ENCODE results near the gene CHGA. TPM values are rescaled to one million over a fixed set of nuclear protein-coding genes. Genes with fewer than 3 reads are reported as not detected.

Gene CHGA
- polyA plus RNA-seq, 3 donors from 2014 or later, result 0.63 TPM; not detected in 2

GRCh38 chr14:92946847-92947545, 24.0 kb downstream of the CHGA start:
- Mint-ChIP-seq H3K4me1 (peaks cover 3 to 4% of the 10 kb centered on the region in 2 donors), H3K4me3 (no peak overlapping the region), H3K36me3 (peaks cover 3 to 23% (median 10%) of the 10 kb centered on the region in 3 donors), H3K27me3 (ENCODE audit: low read depth in 3 of 3) (peaks cover 0 to 7% (median 0%) of the 10 kb centered on the region in 3 donors), H3K27ac (no peak overlapping the region), H3K9me3 (no peaks in the 10 kb centered on the region)
- no peak for DNase-seq

- Mint-ChIP-seq H3K36me3 (peaks cover 3 to 25% (median 10%) of the 10 kb centered on the region in 3 donors), H3K9me3 (no peaks in the 10 kb centered on the region), H3K4me3 (no peak overlapping the region), H3K27ac (no peak overlapping the region), H3K4me1 (peaks cover 5 to 7% of the 10 kb centered on the region in 2 donors), H3K27me3 (ENCODE audit: low read depth in 3 of 3) (peaks cover 0 to 5% (median 4%) of the 10 kb centered on the region in 3 donors)
- DNase-seq, result no peak
Observed at GRCh38 chr14:92948647-92949046, 25.7 kb downstream of the CHGA start.

GRCh38 chr14:92949496-92950192, 26.7 kb downstream of the CHGA start:
- H3K36me3 Mint-ChIP-seq, result peaks cover 3 to 19% (median 6%) of the 10 kb centered on the region in 3 donors
- no peak for DNase-seq
- H3K27ac Mint-ChIP-seq, result no peak overlapping the region
- no peak overlapping the region for H3K4me3 Mint-ChIP-seq
- no peaks in the 10 kb centered on the region for H3K9me3 Mint-ChIP-seq
- peaks cover 5 to 7% of the 10 kb centered on the region in 2 donors for H3K4me1 Mint-ChIP-seq
- H3K27me3 Mint-ChIP-seq (ENCODE audit: low read depth in 3 of 3), result peaks cover 0 to 4% (median 3%) of the 10 kb centered on the region in 3 donors

- Mint-ChIP-seq H3K4me1 (peaks cover 5 to 7% of the 10 kb centered on the region in 2 donors), H3K9me3 (no peaks in the 10 kb centered on the region), H3K4me3 (no peak overlapping the region), H3K36me3 (peaks cover 3 to 19% (median 5%) of the 10 kb centered on the region in 3 donors), H3K27ac (no peak overlapping the region), H3K27me3 (ENCODE audit: low read depth in 3 of 3) (peaks cover 0 to 4% (median 3%) of the 10 kb centered on the region in 3 donors)
- DNase-seq, result no peak
Observed at GRCh38 chr14:92950193-92950540, 27.2 kb downstream of the CHGA start.

- H3K9me3 Mint-ChIP-seq, result no peaks in the 10 kb centered on the region
- H3K36me3 Mint-ChIP-seq, result peaks cover 3 to 19% (median 5%) of the 10 kb centered on the region in 3 donors
- no peak overlapping the region for H3K27ac Mint-ChIP-seq
- H3K4me3 Mint-ChIP-seq, result no peak overlapping the region
- H3K27me3 Mint-ChIP-seq (ENCODE audit: low read depth in 3 of 3), result peaks cover 0 to 4% (median 3%) of the 10 kb centered on the region in 3 donors
- DNase-seq, result no peak
- H3K4me1 Mint-ChIP-seq, result peaks cover 5 to 7% of the 10 kb centered on the region in 2 donors
Observed at GRCh38 chr14:92950773-92951172, 27.8 kb downstream of the CHGA start.

GRCh38 chr14:92951261-92951660, 28.3 kb downstream of the CHGA start:
- H3K27me3 Mint-ChIP-seq (ENCODE audit: low read depth in 3 of 3), result peaks cover 0 to 4% (median 3%) of the 10 kb centered on the region in 3 donors
- peaks cover 5 to 7% of the 10 kb centered on the region in 2 donors for H3K4me1 Mint-ChIP-seq
- H3K36me3 Mint-ChIP-seq, result peaks cover 3 to 20% (median 5%) of the 10 kb centered on the region in 3 donors
- no peaks in the 10 kb centered on the region for H3K9me3 Mint-ChIP-seq
- DNase-seq, result no peak
- H3K27ac Mint-ChIP-seq, result no peak overlapping the region
- H3K4me3 Mint-ChIP-seq, result no peak overlapping the region

GRCh38 chr14:92951912-92952471, 29.0 kb downstream of the CHGA start:
- H3K27ac Mint-ChIP-seq, result peak overlapping the region in 1 of 6 donors; percentile 58
- peaks cover 0 to 4% (median 1%) of the 10 kb centered on the region in 3 donors for H3K27me3 Mint-ChIP-seq (ENCODE audit: low read depth in 3 of 3)
- H3K4me1 Mint-ChIP-seq, result peaks cover 5 to 7% of the 10 kb centered on the region in 2 donors
- H3K9me3 Mint-ChIP-seq, result no peaks in the 10 kb centered on the region
- H3K4me3 Mint-ChIP-seq, result no peak overlapping the region
- peak; percentile 69 to 78 (median 73) for DNase-seq
- peaks cover 3 to 21% (median 5%) of the 10 kb centered on the region in 3 donors for H3K36me3 Mint-ChIP-seq

GRCh38 chr14:92952481-92953298, 29.7 kb downstream of the CHGA start:
- H3K27ac Mint-ChIP-seq, result no peak overlapping the region
- no peak for DNase-seq
- peaks cover 5 to 7% of the 10 kb centered on the region in 2 donors for H3K4me1 Mint-ChIP-seq
- no peaks in the 10 kb centered on the region for H3K9me3 Mint-ChIP-seq
- no peak overlapping the region for H3K4me3 Mint-ChIP-seq
- H3K27me3 Mint-ChIP-seq (ENCODE audit: low read depth in 3 of 3), result peaks cover 0 to 4% (median 1%) of the 10 kb centered on the region in 3 donors
- peaks cover 3 to 20% (median 3%) of the 10 kb centered on the region in 3 donors for H3K36me3 Mint-ChIP-seq

- no peak for DNase-seq
- Mint-ChIP-seq H3K36me3 (peaks cover 0 to 17% (median 0%) of the 10 kb centered on the region in 3 donors), H3K4me3 (no peak overlapping the region), H3K27me3 (ENCODE audit: low read depth in 3 of 3) (peaks cover 0 to 4% (median 1%) of the 10 kb centered on the region in 3 donors), H3K9me3 (no peaks in the 10 kb centered on the region), H3K4me1 (peaks cover 5 to 7% of the 10 kb centered on the region in 2 donors), H3K27ac (no peak overlapping the region)
Observed at GRCh38 chr14:92953526-92953925, 30.6 kb downstream of the CHGA start.

GRCh38 chr14:92954933-92955332, 32.0 kb downstream of the CHGA start:
- Mint-ChIP-seq H3K27ac (peak overlapping the region in 3 of 6 donors; percentile 39 to 51 (median 46)), H3K27me3 (ENCODE audit: low read depth in 3 of 3) (peaks cover 0 to 4% (median 2%) of the 10 kb centered on the region in 3 donors), H3K9me3 (no peaks in the 10 kb centered on the region), H3K4me1 (peaks cover 5 to 7% of the 10 kb centered on the region in 2 donors), H3K4me3 (no peak overlapping the region), H3K36me3 (peaks cover 0 to 17% (median 0%) of the 10 kb centered on the region in 3 donors)
- DNase-seq, result no peak

- H3K27ac Mint-ChIP-seq, result peak overlapping the region in 2 of 6 donors; percentile 34 to 46
- H3K36me3 Mint-ChIP-seq, result peaks cover 0 to 17% (median 0%) of the 10 kb centered on the region in 3 donors
- no peak overlapping the region for H3K4me3 Mint-ChIP-seq
- no peak for DNase-seq
- peaks cover 0 to 4% (median 2%) of the 10 kb centered on the region in 3 donors for H3K27me3 Mint-ChIP-seq (ENCODE audit: low read depth in 3 of 3)
- peaks cover 5 to 7% of the 10 kb centered on the region in 2 donors for H3K4me1 Mint-ChIP-seq
- H3K9me3 Mint-ChIP-seq, result no peaks in the 10 kb centered on the region
Observed at GRCh38 chr14:92955381-92955780, 32.4 kb downstream of the CHGA start.

GRCh38 chr14:92956961-92957360, 34.0 kb downstream of the CHGA start:
- no peak overlapping the region for H3K4me3 Mint-ChIP-seq
- peaks cover 2 to 4% of the 10 kb centered on the region in 2 donors for H3K4me1 Mint-ChIP-seq
- peaks cover 0 to 4% (median 2%) of the 10 kb centered on the region in 3 donors for H3K27me3 Mint-ChIP-seq (ENCODE audit: low read depth in 3 of 3)
- H3K27ac Mint-ChIP-seq, result no peak overlapping the region
- H3K9me3 Mint-ChIP-seq, result no peaks in the 10 kb centered on the region
- no peak for DNase-seq
- peaks cover 0 to 10% (median 2%) of the 10 kb centered on the region in 3 donors for H3K36me3 Mint-ChIP-seq

Data from immature natural killer cell (primary cell).